ENCODE data around the gene PIGZ.
A peak's percentile ranks its signal among the peaks of the same experiment; 100 is the strongest.

Gene PIGZ

GRCh38 chr3:196941729-196942225 is 26.9 kb downstream of the PIGZ start:
- no peaks in the 10 kb centered on the region for H3K27me3 ChIP-seq (ENCODE audit: insufficient read depth, low read length)
- H3K9me3 ChIP-seq (ENCODE audit: insufficient read depth, low read depth, low read length): peaks cover 2% of the 10 kb centered on the region
- peak overlapping the region; percentile 85 for H3K4ac ChIP-seq (ENCODE audit: low read depth, low read length)
- peaks cover 6 to 11% of the 10 kb centered on the region in 2 experiments for H3K4me1 ChIP-seq (ENCODE audit: control insufficient read depth in 1 of 2, insufficient read depth in 2 of 2, low read length in 2 of 2)
- peak overlapping the region; percentile 90 for H4K8ac ChIP-seq (ENCODE audit: low read depth, low read length)
- H3K4me2 ChIP-seq (ENCODE audit: low read length): peak overlapping the region; percentile 87
- WGBS (ENCODE audit: extremely low coverage, insufficient coverage, insufficient read length): no CpG with 5 or more reads among the region's 31 CpGs
- peaks cover 10% of the 10 kb centered on the region for H3K79me1 ChIP-seq (ENCODE audit: low read length)
- peak overlapping the region; percentile 90 for H3K4me3 ChIP-seq (ENCODE audit: low read depth, low read length)
- H3K14ac ChIP-seq (ENCODE audit: low read length): peak overlapping the region; percentile 86
- H3K27ac ChIP-seq (ENCODE audit: low read depth, low read length): peak overlapping the region; percentile 88
- H4K12ac ChIP-seq (ENCODE audit: low read depth, low read length): peak overlapping the region; percentile 81
- peak overlapping the region; percentile 93 for H3K9ac ChIP-seq (ENCODE audit: low read length)
- peak overlapping the region; percentile 72 for H2AFZ ChIP-seq (ENCODE audit: insufficient read depth, low read length, poor library complexity)
- peaks cover 16% of the 10 kb centered on the region for H3K79me2 ChIP-seq (ENCODE audit: control insufficient read depth, insufficient read depth, low read length, poor library complexity)
- peaks cover 8 to 19% of the 10 kb centered on the region in 2 experiments for H3K36me3 ChIP-seq (ENCODE audit: control insufficient read depth in 1 of 2, insufficient read depth in 2 of 2, low read length in 2 of 2)
- H3K23ac ChIP-seq (ENCODE audit: low read length): no peak overlapping the region
- H2AK5ac ChIP-seq (ENCODE audit: low read length): peak overlapping the region; percentile 27
- DNase-seq: peak; percentile 34 to 65
- peak overlapping the region; percentile 92 for H4K91ac ChIP-seq (ENCODE audit: low read depth, low read length)
- H3K18ac ChIP-seq (ENCODE audit: low read length): peak overlapping the region; percentile 67
- H2BK5ac ChIP-seq (ENCODE audit: low read depth, low read length, poor library complexity): peak overlapping the region; percentile 65
- H2BK120ac ChIP-seq (ENCODE audit: insufficient read depth, low read length, poor library complexity): peak overlapping the region; percentile 69
- no peak overlapping the region for H2BK12ac ChIP-seq (ENCODE audit: low read length)

DNA sequence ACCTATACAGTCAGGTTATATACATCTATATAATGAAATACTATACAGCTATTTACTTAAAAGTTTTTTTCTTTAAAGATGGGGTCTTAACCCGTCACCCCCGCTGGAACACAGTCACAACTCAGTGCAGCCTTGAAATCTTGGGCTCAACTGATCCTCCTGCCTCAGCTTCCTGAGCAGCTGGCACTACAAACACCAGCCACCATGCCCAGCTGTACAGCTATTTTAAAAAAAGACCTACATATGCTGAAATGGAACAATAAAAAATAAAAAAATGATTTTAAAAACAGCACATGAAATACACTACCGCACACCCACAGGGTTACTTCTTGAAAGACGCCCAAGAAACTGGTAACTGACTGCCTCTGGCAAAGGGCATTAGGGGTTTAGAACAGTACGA is 30.1 kb downstream of the PIGZ start:
- H4K12ac ChIP-seq (ENCODE audit: low read depth, low read length): no peak overlapping the region
- H3K79me1 ChIP-seq (ENCODE audit: low read length): peaks cover 10% of the 10 kb centered on the region
- no peak overlapping the region for H3K4me2 ChIP-seq (ENCODE audit: low read length)
- H2BK5ac ChIP-seq (ENCODE audit: low read depth, low read length, poor library complexity): no peak overlapping the region
- no peak overlapping the region for H3K18ac ChIP-seq (ENCODE audit: low read length)
- no peak overlapping the region for H4K91ac ChIP-seq (ENCODE audit: low read depth, low read length)
- H3K4me1 ChIP-seq (ENCODE audit: control insufficient read depth in 1 of 2, insufficient read depth in 2 of 2, low read length in 2 of 2): peaks cover 4 to 9% of the 10 kb centered on the region in 2 experiments
- no peaks in the 10 kb centered on the region for H3K27me3 ChIP-seq (ENCODE audit: insufficient read depth, low read length)
- H2BK120ac ChIP-seq (ENCODE audit: insufficient read depth, low read length, poor library complexity): no peak overlapping the region
- no peak overlapping the region for H2AK5ac ChIP-seq (ENCODE audit: low read length)
- no peak overlapping the region for H3K27ac ChIP-seq (ENCODE audit: low read depth, low read length)
- peaks cover 16% of the 10 kb centered on the region for H3K79me2 ChIP-seq (ENCODE audit: control insufficient read depth, insufficient read depth, low read length, poor library complexity)
- no peak overlapping the region for H3K14ac ChIP-seq (ENCODE audit: low read length)
- H3K36me3 ChIP-seq (ENCODE audit: control insufficient read depth in 1 of 2, insufficient read depth in 2 of 2, low read length in 2 of 2): peaks cover 13 to 41% of the 10 kb centered on the region in 2 experiments
- H3K9ac ChIP-seq (ENCODE audit: low read length): no peak overlapping the region
- no peak overlapping the region for H4K8ac ChIP-seq (ENCODE audit: low read depth, low read length)
- DNase-seq: no peak
- no CpG with 5 or more reads among the region's 5 CpGs for WGBS (ENCODE audit: extremely low coverage, insufficient coverage, insufficient read length)
- H3K4ac ChIP-seq (ENCODE audit: low read depth, low read length): no peak overlapping the region
- peaks cover 4% of the 10 kb centered on the region for H3K9me3 ChIP-seq (ENCODE audit: insufficient read depth, low read depth, low read length)
- no peak overlapping the region for H3K4me3 ChIP-seq (ENCODE audit: low read depth, low read length)
- H2AFZ ChIP-seq (ENCODE audit: insufficient read depth, low read length, poor library complexity): no peak overlapping the region
- H3K23ac ChIP-seq (ENCODE audit: low read length): no peak overlapping the region
- no peak overlapping the region for H2BK12ac ChIP-seq (ENCODE audit: low read length)

DNA sequence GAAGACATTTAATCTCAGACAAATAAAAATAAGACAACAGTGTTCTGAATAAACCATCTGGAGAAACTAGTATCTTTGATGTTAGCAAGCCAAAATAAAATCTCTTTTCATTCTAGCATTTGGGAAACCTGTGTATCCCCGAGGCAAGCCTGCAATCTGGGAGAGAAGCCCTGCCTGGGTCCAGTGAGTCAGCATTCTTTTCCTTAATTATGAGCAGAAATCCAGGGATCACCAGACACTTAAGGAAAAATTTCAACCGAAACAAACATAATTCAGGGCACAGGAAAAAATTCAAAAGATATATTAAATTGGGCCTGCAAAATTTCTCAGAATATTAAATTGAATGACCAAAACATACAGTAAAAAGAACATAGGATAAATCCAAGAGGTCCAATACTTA is 30.5 kb downstream of the PIGZ start:
- Histone ChIP-seq H4K91ac (ENCODE audit: low read depth, low read length) (no peak overlapping the region), H3K4me2 (ENCODE audit: low read length) (no peak overlapping the region), H3K4ac (ENCODE audit: low read depth, low read length) (no peak overlapping the region), H3K4me3 (ENCODE audit: low read depth, low read length) (no peak overlapping the region), H3K27ac (ENCODE audit: low read depth, low read length) (no peak overlapping the region), H3K4me1 (ENCODE audit: control insufficient read depth in 1 of 2, insufficient read depth in 2 of 2, low read length in 2 of 2) (peaks cover 2 to 5% of the 10 kb centered on the region in 2 experiments), H3K79me1 (ENCODE audit: low read length) (peaks cover 10% of the 10 kb centered on the region), H2AK5ac (ENCODE audit: low read length) (no peak overlapping the region), H3K36me3 (ENCODE audit: control insufficient read depth in 1 of 2, insufficient read depth in 2 of 2, low read length in 2 of 2) (peaks cover 13 to 43% of the 10 kb centered on the region in 2 experiments), H3K27me3 (ENCODE audit: insufficient read depth, low read length) (no peaks in the 10 kb centered on the region), H2AFZ (ENCODE audit: insufficient read depth, low read length, poor library complexity) (no peak overlapping the region), H3K23ac (ENCODE audit: low read length) (no peak overlapping the region), H4K8ac (ENCODE audit: low read depth, low read length) (no peak overlapping the region), H3K9me3 (ENCODE audit: insufficient read depth, low read depth, low read length) (peaks cover 4% of the 10 kb centered on the region), H3K18ac (ENCODE audit: low read length) (no peak overlapping the region), H2BK12ac (ENCODE audit: low read length) (no peak overlapping the region), H2BK120ac (ENCODE audit: insufficient read depth, low read length, poor library complexity) (no peak overlapping the region), H3K14ac (ENCODE audit: low read length) (no peak overlapping the region), H3K9ac (ENCODE audit: low read length) (no peak overlapping the region), H4K12ac (ENCODE audit: low read depth, low read length) (no peak overlapping the region), H2BK5ac (ENCODE audit: low read depth, low read length, poor library complexity) (no peak overlapping the region), H3K79me2 (ENCODE audit: control insufficient read depth, insufficient read depth, low read length, poor library complexity) (peaks cover 16% of the 10 kb centered on the region)
- no peak for DNase-seq
- no CpG with 5 or more reads among the region's 2 CpGs for WGBS (ENCODE audit: extremely low coverage, insufficient coverage, insufficient read length)

DNA sequence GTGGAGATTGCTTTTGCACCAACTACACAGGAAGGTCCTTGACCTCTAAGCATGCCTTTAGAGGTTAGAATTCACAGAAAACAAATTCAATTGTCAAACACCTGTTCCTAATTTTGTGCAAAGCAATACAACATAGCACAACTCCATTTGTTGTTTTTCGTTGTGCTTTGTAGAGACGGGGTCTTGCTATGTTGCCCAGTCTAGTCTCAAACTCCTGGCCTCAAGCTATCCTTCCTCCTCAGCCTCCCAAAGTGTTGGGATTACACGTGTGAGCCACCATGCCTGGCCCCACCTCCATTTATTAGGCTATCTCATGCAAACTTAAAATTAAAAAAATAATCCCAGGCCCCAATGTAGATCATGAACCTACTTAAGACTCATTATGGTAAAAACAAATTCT is 32.3 kb downstream of the PIGZ start:
- Histone ChIP-seq H4K12ac (ENCODE audit: low read depth, low read length) (no peak overlapping the region), H3K9ac (ENCODE audit: low read length) (no peak overlapping the region), H3K18ac (ENCODE audit: low read length) (no peak overlapping the region), H3K27me3 (ENCODE audit: insufficient read depth, low read length) (no peaks in the 10 kb centered on the region), H3K4ac (ENCODE audit: low read depth, low read length) (no peak overlapping the region), H3K79me1 (ENCODE audit: low read length) (no peaks in the 10 kb centered on the region), H3K36me3 (ENCODE audit: control insufficient read depth in 1 of 2, insufficient read depth in 2 of 2, low read length in 2 of 2) (peaks cover 15 to 54% of the 10 kb centered on the region in 2 experiments), H3K23ac (ENCODE audit: low read length) (no peak overlapping the region), H3K4me2 (ENCODE audit: low read length) (no peak overlapping the region), H4K91ac (ENCODE audit: low read depth, low read length) (no peak overlapping the region), H4K8ac (ENCODE audit: low read depth, low read length) (no peak overlapping the region), H2AFZ (ENCODE audit: insufficient read depth, low read length, poor library complexity) (no peak overlapping the region), H3K27ac (ENCODE audit: low read depth, low read length) (no peak overlapping the region), H2AK5ac (ENCODE audit: low read length) (no peak overlapping the region), H2BK120ac (ENCODE audit: insufficient read depth, low read length, poor library complexity) (no peak overlapping the region), H3K4me1 (ENCODE audit: control insufficient read depth in 1 of 2, insufficient read depth in 2 of 2, low read length in 2 of 2) (peaks cover 2 to 3% of the 10 kb centered on the region in 2 experiments), H2BK5ac (ENCODE audit: low read depth, low read length, poor library complexity) (no peak overlapping the region), H2BK12ac (ENCODE audit: low read length) (no peak overlapping the region), H3K14ac (ENCODE audit: low read length) (no peak overlapping the region), H3K79me2 (ENCODE audit: control insufficient read depth, insufficient read depth, low read length, poor library complexity) (peaks cover 4% of the 10 kb centered on the region), H3K9me3 (ENCODE audit: insufficient read depth, low read depth, low read length) (peaks cover 5% of the 10 kb centered on the region), H3K4me3 (ENCODE audit: low read depth, low read length) (no peak overlapping the region)
- DNase-seq: no peak
- no CpG with 5 or more reads among the region's 3 CpGs for WGBS (ENCODE audit: extremely low coverage, insufficient coverage, insufficient read length)
